SK-N-SH treated with all-trans-retinoic acid at 6 μM for 48 hours (cell line): ENCODE data around the gene ERCC1.

ENCODE experiments used
- ESRRG ChIP-seq: fragments of 250-450 bp; sonication (Bioruptor Pico); IDR thresholded peaks from 2 replicates; pipeline ENCODE4 v1.6.1; 2021; ENCODE audit warnings: mild to moderate bottlenecking
- OSR1 ChIP-seq: fragments of 250-450 bp; sonication (Bioruptor Pico); IDR thresholded peaks from 2 replicates; pipeline ENCODE4 v1.8.0; 2022; ENCODE audit warnings: moderate library complexity, mild to moderate bottlenecking, inconsistent platforms
- PPARA ChIP-seq: fragments of 250-450 bp; sonication (Bioruptor Pico); IDR thresholded peaks from 2 replicates; pipeline ENCODE4 v1.5.0; 2020; ENCODE audit warnings: mild to moderate bottlenecking, borderline replicate concordance
- SNAI2 ChIP-seq: fragments of 250-450 bp; sonication (Bioruptor Pico); IDR thresholded peaks from 2 replicates; pipeline ENCODE4 v1.5.0; 2020; ENCODE audit warnings: mild to moderate bottlenecking, moderate library complexity
- TCF4 ChIP-seq: fragments of 250-450 bp; sonication (Bioruptor Pico); IDR thresholded peaks from 2 replicates; pipeline ENCODE4 v1.8.0; 2021; ENCODE audit warnings: mild to moderate bottlenecking, moderate library complexity, borderline replicate concordance
- ZFP30 ChIP-seq: fragments of 450-650 bp; formaldehyde crosslinking; IDR thresholded peaks from 2 replicates; pipeline ENCODE4 v1.5.0; 2022; ENCODE audit warnings: mild to moderate bottlenecking, moderate library complexity
- ZNF70 ChIP-seq: fragments of 450-650 bp; formaldehyde crosslinking; IDR thresholded peaks from 2 replicates; pipeline ENCODE4 v1.5.0; 2020; ENCODE audit warnings: mild to moderate bottlenecking, moderate library complexity
- ZNF8 ChIP-seq: fragments of 450-650 bp; formaldehyde crosslinking; IDR thresholded peaks from 2 replicates; pipeline ENCODE4 v1.5.0; 2020; ENCODE audit warnings: mild to moderate bottlenecking, moderate library complexity
- TF ChIP-seq, protein P1 (sequence below): fragments of 250-450 bp; sonication (Bioruptor Pico); IDR thresholded peaks from 2 replicates; pipeline ENCODE4 v1.5.1; 2020; ENCODE audit warnings: low read depth, mild to moderate bottlenecking, moderate library complexity

DNA sequence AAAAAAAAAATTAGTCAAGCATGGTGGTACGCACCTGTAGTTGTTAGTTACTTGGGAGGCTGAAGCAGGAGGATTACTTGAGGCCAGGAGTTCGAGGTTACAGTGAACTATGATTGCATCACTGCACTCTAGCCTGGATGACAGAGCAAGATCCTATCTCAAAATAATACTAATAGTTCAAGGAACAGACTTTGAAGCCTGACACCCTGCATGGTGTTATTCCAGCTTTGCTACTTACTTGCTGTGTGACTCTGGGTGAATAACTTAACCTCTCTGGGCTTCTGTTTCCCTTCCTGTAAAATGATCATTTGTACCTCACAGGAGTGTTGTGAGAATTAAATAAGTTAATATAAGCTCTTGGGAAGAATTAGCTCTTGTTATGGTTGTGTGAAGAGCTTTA, 40.6 kb upstream of the ERCC1 start:
- TF ChIP-seq, protein P1, sequence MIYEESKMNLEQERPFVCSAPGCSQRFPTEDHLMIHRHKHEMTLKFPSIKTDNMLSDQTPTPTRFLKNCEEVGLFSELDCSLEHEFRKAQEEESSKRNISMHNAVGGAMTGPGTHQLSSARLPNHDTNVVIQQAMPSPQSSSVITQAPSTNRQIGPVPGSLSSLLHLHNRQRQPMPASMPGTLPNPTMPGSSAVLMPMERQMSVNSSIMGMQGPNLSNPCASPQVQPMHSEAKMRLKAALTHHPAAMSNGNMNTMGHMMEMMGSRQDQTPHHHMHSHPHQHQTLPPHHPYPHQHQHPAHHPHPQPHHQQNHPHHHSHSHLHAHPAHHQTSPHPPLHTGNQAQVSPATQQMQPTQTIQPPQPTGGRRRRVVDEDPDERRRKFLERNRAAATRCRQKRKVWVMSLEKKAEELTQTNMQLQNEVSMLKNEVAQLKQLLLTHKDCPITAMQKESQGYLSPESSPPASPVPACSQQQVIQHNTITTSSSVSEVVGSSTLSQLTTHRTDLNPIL (CRISPR knock-in tag), result no peak
- no peak for TF ChIP-seq TCF4
- TF ChIP-seq SNAI2 (CRISPR knock-in tag), result no peak
- TF ChIP-seq OSR1 (CRISPR knock-in tag), result no peak
- no peak for TF ChIP-seq ZNF70 (CRISPR knock-in tag)
- no peak for TF ChIP-seq PPARA (CRISPR knock-in tag)
- no peak for TF ChIP-seq ESRRG
- no peak for TF ChIP-seq ZFP30
- no peak for TF ChIP-seq ZNF8 (CRISPR knock-in tag)
